Keratinocyte (primary cell): Measurements from ENCODE around the gene MAD2L2.

Source experiments
- CTCF ChIP-seq, 3 experiments: IDR thresholded peaks in 1 of 3; conservative IDR thresholded peaks in 1 of 3; optimal IDR thresholded peaks in 1 of 3; 2 replicates in 2 of 3; 3 replicates in 1 of 3; pipeline versions ENCODE3 to v1.5.1; 2011; ENCODE audit warnings: low read length in 3 of 3, mild to moderate bottlenecking in 3 of 3, moderate library complexity in 2 of 3, control low read depth in 1 of 3, inconsistent platforms in 1 of 3; ENCODE audit not compliant: insufficient read depth in 2 of 3; ENCODE audit errors: extremely low read depth in 1 of 3
- EZH2 ChIP-seq: IDR thresholded peaks from one replicate; pipeline ENCODE4 v1.6.1; 2012; ENCODE audit warnings: inconsistent platforms, mild to moderate bottlenecking, low read length, moderate library complexity

GRCh38 chr1:11674488-11674887 is 6.5 kb downstream of the MAD2L2 start:
- TF ChIP-seq CTCF (optimal IDR thresholded peaks at IDR 0.05 in 1 of 3, IDR thresholded peaks at IDR 0.05 in 1 of 3, conservative IDR thresholded peaks at IDR 0.05 in 1 of 3; ENCODE audit: extremely low read depth in 1 of 3, insufficient read depth in 2 of 3, low read length in 3 of 3) (no peak), EZH2 (no peak)
